HCT116 (cell line): Measurements from ENCODE around the gene STX1B. TPM values are rescaled to one million over a fixed set of nuclear protein-coding genes. Genes with fewer than 3 reads are reported as not detected.
A peak's percentile ranks its signal among the peaks of the same experiment; 100 is the strongest.

Experiments
- ATAC-seq: fragments of 200-7000 bp; cut with Tn5 transposase; 2 replicates; pipeline ENCODE4 v1.9.1; 2020; ENCODE audit warnings: mild to moderate bottlenecking, moderate library complexity
- BruUV-seq: library from RNA; stranded (reverse); fragments of 400-500 nt; replicated peaks from 2 replicates; lab custom pipeline; 2021; lab: Mats Ljungman, UMichigan
- CTCF ChIA-PET: fragments of 300-600 bp; sonication (Branson Sonifier 250); formaldehyde crosslinking; loops from one replicate; lab custom pipeline; 2021; ENCODE audit warnings: antibody characterized with exemption; lab: Charles Lee
- POLR2A ChIA-PET: fragments of 300-600, 350-600 bp; sonication (Branson Sonifier 250); formaldehyde crosslinking; loops from one replicate; lab custom pipeline; 2021; ENCODE audit warnings: antibody characterized with exemption; lab: Charles Lee
- RAD21 ChIA-PET, 2 experiments: fragments of 300-600 bp; sonication (Branson Sonifier 250); formaldehyde crosslinking; loops; one replicate each; lab custom pipeline; 2023; ENCODE audit warnings: low total read pairs in 2 of 2; ENCODE audit not compliant: uncharacterized antibody in 2 of 2, unreplicated experiment in 2 of 2, low non-redundant PET in 1 of 2; lab: Charles Lee
- DNase-seq: peaks from one replicate; pipeline ENCODE4 v3.0.0-alpha.2; 2010; ENCODE audit warnings: low read depth, low spot score
- H2AFZ ChIP-seq: fragments of 200-600 bp; shearing (Covaris generic), sonication (generic); 2 replicates; pipeline ENCODE4 v1.6.1; 2017; ENCODE audit warnings: low read depth, mixed run types, mixed read lengths, antibody characterized with exemption, low read length; ENCODE audit not compliant: poor library complexity, severe bottlenecking
- H3K27ac ChIP-seq: 2 replicates; pipeline ENCODE4 v1.5.1; 2012; ENCODE audit warnings: low read depth, low read length
- H3K27me3 ChIP-seq: fragments of 200-600 bp; sonication (generic); 2 replicates; pipeline ENCODE4 v1.6.1; 2016; ENCODE audit warnings: mixed run types, low read length, mixed read lengths; ENCODE audit not compliant: insufficient read depth
- H3K36me3 ChIP-seq, 2 experiments: fragments of 200-500 bp in 1 of 2; fragments of 200-600 bp in 1 of 2; sonication (Bioruptor generic) in 1 of 2; sonication (generic) in 1 of 2; 2 replicates each; pipeline versions ENCODE4 v1.5.1 to v1.6.1; 2014 to 2016; ENCODE audit warnings: low read length in 2 of 2, inconsistent platforms in 1 of 2, mixed read lengths in 1 of 2, mixed run types in 1 of 2; ENCODE audit not compliant: insufficient read depth in 2 of 2, control insufficient read depth in 1 of 2
- H3K4me1 ChIP-seq, 2 experiments: fragments of 200-600 bp in 1 of 2; sonication (generic) in 1 of 2; 2 replicates each; pipeline versions ENCODE4 v1.5.1 to v1.6.1; 2012 to 2017; ENCODE audit warnings: low read length in 2 of 2, inconsistent platforms in 1 of 2, mild to moderate bottlenecking in 1 of 2, mixed read lengths in 1 of 2, mixed run types in 1 of 2, moderate library complexity in 1 of 2; ENCODE audit not compliant: insufficient read depth in 2 of 2, control insufficient read depth in 1 of 2
- H3K4me2 ChIP-seq: fragments of 200-600 bp; sonication (generic); 2 replicates; pipeline ENCODE4 v1.6.1; 2017; ENCODE audit warnings: mixed run types, low read length, mixed read lengths
- H3K4me3 ChIP-seq, 2 experiments: fragments of 200-600 bp in 1 of 2; sonication (generic) in 1 of 2; replicated peaks in 1 of 2; 2 replicates each; pipeline ENCODE4 v1.5.1; 2011 to 2016; ENCODE audit warnings: low read length in 2 of 2, control low read depth in 1 of 2, low read depth in 1 of 2, mild to moderate bottlenecking in 1 of 2, mixed read lengths in 1 of 2, mixed run types in 1 of 2
- H3K79me2 ChIP-seq: fragments of 200-600 bp; sonication (generic); 2 replicates; pipeline ENCODE4 v1.6.1; 2017; ENCODE audit warnings: mild to moderate bottlenecking, mixed run types, low read length, moderate library complexity, mixed read lengths; ENCODE audit not compliant: insufficient read depth
- H3K9ac ChIP-seq: fragments of 200-600 bp; sonication (generic); 2 replicates; pipeline ENCODE4 v1.6.1; 2016; ENCODE audit warnings: low read length, mixed read lengths
- H3K9me2 ChIP-seq: fragments of 200-600 bp; sonication (generic), shearing (Covaris generic); 2 replicates; pipeline ENCODE4 v1.6.1; 2017; ENCODE audit warnings: mixed run types, mild to moderate bottlenecking, moderate library complexity; ENCODE audit not compliant: insufficient read depth
- H3K9me3 ChIP-seq, 2 experiments: fragments of 200-500 bp in 1 of 2; fragments of 200-600 bp in 1 of 2; sonication (Bioruptor generic) in 1 of 2; sonication (generic) in 1 of 2; 2 replicates each; pipeline ENCODE4 v1.6.1; 2014 to 2017; ENCODE audit warnings: low read length in 2 of 2, mixed read lengths in 2 of 2, inconsistent platforms in 1 of 2, low read depth in 1 of 2, mild to moderate bottlenecking in 1 of 2, mixed run types in 1 of 2, moderate library complexity in 1 of 2; ENCODE audit not compliant: control insufficient read depth in 1 of 2, insufficient read depth in 1 of 2
- H4K20me1 ChIP-seq: fragments of 200-600 bp; sonication (generic), shearing (Covaris generic); 2 replicates; pipeline ENCODE4 v1.6.1; 2017; ENCODE audit warnings: mixed run types, mild to moderate bottlenecking, moderate library complexity; ENCODE audit not compliant: insufficient read depth
- ATF3 ChIP-seq: IDR thresholded peaks from 2 replicates; pipeline ENCODE4 v1.6.1; 2012
- POLR2AphosphoS5 ChIP-seq: IDR thresholded peaks from 2 replicates; pipeline ENCODE4 v1.6.1; 2011; ENCODE audit warnings: mild to moderate bottlenecking, low read depth, low read length, moderate library complexity
- TCF7L2 ChIP-seq: IDR thresholded peaks from 2 replicates; pipeline ENCODE4 v1.7.0; 2011; ENCODE audit warnings: borderline replicate concordance, inconsistent platforms; ENCODE audit not compliant: insufficient read depth, insufficient read length; ENCODE audit errors: extremely low read depth
- intact Hi-C: fragments of 100-400 bp; cut with micrococcal nuclease; formaldehyde crosslinking; loops from 2 replicates; pipeline ENCODE4 v1.10.0; 2022
- total RNA-seq: library from RNA; stranded (reverse); gene quantifications from one replicate; pipeline ENCODE4 v1.2.1, GENCODE V29; 2021; ENCODE audit not compliant: unreplicated experiment

The STX1B gene
- total RNA-seq, 1 experiment from 2014 or later, result 1.6 TPM

- TF ChIP-seq ATF3 (no peak), TCF7L2 (no peak), POLR2AphosphoS5 (no peak)
- Histone ChIP-seq H3K9me2 (no peaks in the 10 kb centered on the region), H3K79me2 (no peaks in the 10 kb centered on the region), H3K4me3 (no peak overlapping the region), H3K9ac (no peak overlapping the region), H2AFZ (no peak overlapping the region), H3K9me3 (no peaks in the 10 kb centered on the region), H3K36me3 (no peaks in the 10 kb centered on the region), H3K4me1 (peaks cover 0 to 14% of the 10 kb centered on the region in 2 experiments; a peak in 3 of 4 replicates), H3K4me2 (peak overlapping the region; percentile 73; the same call in 1 of the 2 replicates), H4K20me1 (no peaks in the 10 kb centered on the region), H3K27ac (peak overlapping the region; percentile 49; the same call in 1 of the 2 replicates), H3K27me3 (no peaks in the 10 kb centered on the region)
- DNase-seq (no peak), ATAC-seq (no peak)
- no TSS peak for BruUV-seq
- ChIA-PET CTCF (interaction anchor here (0.8 to 4.0 kb wide), 19 partner anchors 8 to 882 kb away, joined by 3 to 29 read pairs (median 6); partner anchors contain the start of genes ARMC5, VKORC1 and ZNF843), RAD21 (interaction anchor here (0.6 to 1.8 kb wide), 6 partner anchors 59 to 156 kb away, joined by 4 to 7 read pairs (median 5); partner anchors contain the start of genes VKORC1 (in 1 of the 2), ZNF646 (in 1 of the 2) and ZNF668 (in 1 of the 2)), POLR2A (interaction anchor here (1.8 kb wide), 1 partner anchor 156 kb away, joined by 6 read pairs; no protein-coding TSS in a partner anchor)
- intact Hi-C loops, result loop anchor here (10.0 kb wide), 1 partner anchor 708 kb away; no protein-coding TSS in a partner anchor
These were observed 24.1 kb downstream of the STX1B start for GRCh38 chr16:30986129-30986991.
